Neural cell (in vitro differentiated cells): ENCODE results near the gene KCNA3. TPM values are rescaled to one million over a fixed set of nuclear protein-coding genes. Genes with fewer than 3 reads are reported as not detected.

ENCODE experiments used
- H2AFZ ChIP-seq: fragments of 200-600, 300-800 bp; sonication (generic), shearing (Covaris generic); 2 replicates; pipeline ENCODE4 v1.6.0; 2014; ENCODE audit warnings: low read depth, mild to moderate bottlenecking, antibody characterized with exemption, low read length, moderate library complexity
- H3F3A ChIP-seq: fragments of 200-600 bp; shearing (Covaris generic); 2 replicates; pipeline ENCODE4 v1.6.1; 2016; ENCODE audit warnings: mild to moderate bottlenecking, moderate library complexity, mixed read lengths, antibody characterized with exemption, low read length; ENCODE audit not compliant: insufficient read depth, poor library complexity, severe bottlenecking
- H3K27ac ChIP-seq: fragments of 200-600, 300-800 bp; sonication (generic), shearing (Covaris generic); 2 replicates; pipeline ENCODE4 v1.5.1; 2014; ENCODE audit warnings: mild to moderate bottlenecking, low read length, moderate library complexity
- H3K27me3 ChIP-seq: fragments of 300-800, 200-600 bp; sonication (generic), shearing (Covaris generic); 2 replicates; pipeline ENCODE4 v1.6.0; 2014; ENCODE audit warnings: mild to moderate bottlenecking, low read depth, low read length, moderate library complexity; ENCODE audit not compliant: insufficient read depth
- H3K36me3 ChIP-seq: fragments of 300-800, 200-600 bp; sonication (generic), shearing (Covaris generic); 2 replicates; pipeline ENCODE4 v1.5.1; 2014; ENCODE audit warnings: mild to moderate bottlenecking, antibody characterized with exemption, low read length, moderate library complexity; ENCODE audit not compliant: insufficient read depth
- H3K4me2 ChIP-seq: fragments of 300-800, 200-600 bp; sonication (generic), shearing (Covaris generic); 2 replicates; pipeline ENCODE4 v1.6.0; 2014; ENCODE audit warnings: mild to moderate bottlenecking, low read length
- H3K4me3 ChIP-seq: fragments of 300-800, 200-600 bp; sonication (generic), shearing (Covaris generic); 2 replicates; pipeline ENCODE4 v1.5.1; 2014; ENCODE audit warnings: mild to moderate bottlenecking, low read length, moderate library complexity
- H3K79me2 ChIP-seq: fragments of 200-600 bp; shearing (Covaris generic); replicated peaks from 2 replicates; pipeline ENCODE4 v1.6.0; 2014; ENCODE audit warnings: mild to moderate bottlenecking, low read length, moderate library complexity; ENCODE audit not compliant: insufficient read depth
- H3K9ac ChIP-seq: fragments of 300-800, 200-600 bp; sonication (generic), shearing (Covaris generic); 2 replicates; pipeline ENCODE4 v1.6.1; 2016; ENCODE audit warnings: mild to moderate bottlenecking, low read length, mixed read lengths
- H3K9me2 ChIP-seq: fragments of 200-600 bp; shearing (Covaris generic); 2 replicates; pipeline ENCODE4 v1.6.1; 2016; ENCODE audit warnings: mild to moderate bottlenecking, low read length, mixed read lengths; ENCODE audit not compliant: insufficient read depth
- H3K9me3 ChIP-seq: fragments of 200-600, 300-800 bp; sonication (generic), shearing (Covaris generic); 2 replicates; pipeline ENCODE4 v1.6.1; 2016; ENCODE audit warnings: mild to moderate bottlenecking, mixed run types, low read length, moderate library complexity, mixed read lengths
- H4K20me1 ChIP-seq: fragments of 200-600 bp; shearing (Covaris generic); 2 replicates; pipeline ENCODE4 v1.6.1; 2016; ENCODE audit warnings: mild to moderate bottlenecking, mixed run types; ENCODE audit not compliant: insufficient read depth
- EP300 ChIP-seq: fragments of 450-650 bp; conservative IDR thresholded peaks from 2 replicates; pipeline ENCODE4 v1.6.1; 2014; ENCODE audit warnings: antibody characterized with exemption, mild to moderate bottlenecking, moderate library complexity; ENCODE audit not compliant: poor library complexity, severe bottlenecking
- EZH2 ChIP-seq: fragments of 200-600, 300-800 bp; shearing (Covaris generic), sonication (generic); IDR thresholded peaks from 2 replicates; pipeline ENCODE4 v1.6.1; 2014; ENCODE audit warnings: antibody characterized with exemption, low read length, borderline replicate concordance, mild to moderate bottlenecking; ENCODE audit not compliant: insufficient read depth, poor library complexity, severe bottlenecking
- MXI1 ChIP-seq: fragments of 450-650 bp; conservative IDR thresholded peaks from 2 replicates; pipeline ENCODE4 v1.6.1; 2014; ENCODE audit warnings: antibody characterized with exemption, mild to moderate bottlenecking; ENCODE audit not compliant: poor library complexity, severe bottlenecking
- POLR2AphosphoS5 ChIP-seq: IDR thresholded peaks from 2 replicates; pipeline ENCODE4 v1.6.1; 2012
- RAD21 ChIP-seq: fragments of 450-650 bp; conservative IDR thresholded peaks from 2 replicates; pipeline ENCODE4 v1.6.1; 2014; ENCODE audit warnings: antibody characterized with exemption, mild to moderate bottlenecking, moderate library complexity
- SMC3 ChIP-seq: fragments of 450-650 bp; conservative IDR thresholded peaks from 2 replicates; pipeline ENCODE4 v1.6.1; 2014; ENCODE audit warnings: antibody characterized with exemption, mild to moderate bottlenecking, moderate library complexity; ENCODE audit not compliant: poor library complexity
- TAF1 ChIP-seq: IDR thresholded peaks from 2 replicates; pipeline ENCODE4 v1.6.1; 2012; ENCODE audit warnings: low read depth
- polyA plus RNA-seq: library from polyadenylated mRNA; depleted of rRNA; stranded (reverse); fragments of >200 nt; gene quantifications from 2 replicates; pipeline ENCODE4 v1.2.3, GENCODE V29; 2014
- TF ChIP-seq, protein P1 (sequence below): fragments of 450-650 bp; IDR thresholded peaks from 2 replicates; pipeline ENCODE4 v1.5.1; 2014; ENCODE audit warnings: antibody characterized with exemption, mild to moderate bottlenecking, moderate library complexity; ENCODE audit not compliant: poor library complexity, severe bottlenecking
- TF ChIP-seq, protein P2 (sequence below): IDR thresholded peaks from 2 replicates; pipeline ENCODE4 v1.6.1; 2012; ENCODE audit warnings: borderline replicate concordance

The KCNA3 gene
- polyA plus RNA-seq, 1 donor from 2014 or later, result 5.6 TPM

DNA sequence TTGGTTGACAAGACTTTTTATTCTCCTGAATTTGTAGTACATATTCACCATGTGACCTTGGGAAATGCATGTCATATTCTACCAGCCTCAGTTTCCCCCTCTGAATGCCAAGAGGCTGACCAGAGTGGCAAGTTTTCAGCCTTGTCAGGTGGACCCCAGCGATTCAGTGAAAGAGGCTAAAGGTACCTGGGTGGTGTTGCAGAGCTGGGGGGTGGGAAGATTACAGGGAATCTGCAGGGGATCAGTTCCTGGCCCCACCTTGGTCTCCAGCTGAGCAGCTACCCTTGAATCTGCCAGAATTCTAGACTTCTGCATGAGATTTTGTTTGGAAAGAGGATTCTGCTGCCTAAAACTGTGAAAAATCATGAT lies 40.7 kb downstream of the KCNA3 start:
- no peak for TF ChIP-seq RAD21
- no peak for TF ChIP-seq POLR2AphosphoS5
- no peak for TF ChIP-seq TAF1
- TF ChIP-seq MXI1, result no peak
- no peak for TF ChIP-seq SMC3
- TF ChIP-seq EP300, result no peak
- H3K9ac ChIP-seq, result no peak overlapping the region
- no peak overlapping the region for H3K27ac ChIP-seq

DNA sequence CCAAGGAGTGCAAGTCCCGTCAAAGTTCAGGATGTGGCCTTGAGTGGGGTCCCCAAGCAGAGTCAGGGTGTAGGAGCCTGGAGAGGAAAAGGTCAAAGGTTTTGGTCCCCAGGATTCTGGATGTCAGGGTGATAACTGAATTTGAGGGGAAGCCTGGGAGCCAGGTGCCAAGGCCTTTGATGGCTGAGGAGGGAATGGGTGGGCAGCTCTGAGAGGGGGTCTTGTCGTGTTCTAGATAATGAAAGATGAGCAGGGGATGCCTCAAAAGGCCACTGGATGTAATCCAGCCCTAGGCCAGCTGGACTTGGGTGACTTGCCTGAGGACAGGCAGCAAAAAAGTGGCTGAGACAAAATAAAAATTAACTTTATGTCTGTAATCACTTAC lies 41.1 kb downstream of the KCNA3 start:
- H3K27ac ChIP-seq, result no peak overlapping the region
- no peaks in the 10 kb centered on the region for H4K20me1 ChIP-seq
- no peaks in the 10 kb centered on the region for H3K9me3 ChIP-seq
- H3K9ac ChIP-seq, result no peak overlapping the region
- H3K4me2 ChIP-seq, result no peak overlapping the region
- no peaks in the 10 kb centered on the region for H3K36me3 ChIP-seq
- no peak overlapping the region for H2AFZ ChIP-seq
- H3K4me3 ChIP-seq, result no peak overlapping the region
- TF ChIP-seq TAF1, result no peak
- TF ChIP-seq, protein P1, sequence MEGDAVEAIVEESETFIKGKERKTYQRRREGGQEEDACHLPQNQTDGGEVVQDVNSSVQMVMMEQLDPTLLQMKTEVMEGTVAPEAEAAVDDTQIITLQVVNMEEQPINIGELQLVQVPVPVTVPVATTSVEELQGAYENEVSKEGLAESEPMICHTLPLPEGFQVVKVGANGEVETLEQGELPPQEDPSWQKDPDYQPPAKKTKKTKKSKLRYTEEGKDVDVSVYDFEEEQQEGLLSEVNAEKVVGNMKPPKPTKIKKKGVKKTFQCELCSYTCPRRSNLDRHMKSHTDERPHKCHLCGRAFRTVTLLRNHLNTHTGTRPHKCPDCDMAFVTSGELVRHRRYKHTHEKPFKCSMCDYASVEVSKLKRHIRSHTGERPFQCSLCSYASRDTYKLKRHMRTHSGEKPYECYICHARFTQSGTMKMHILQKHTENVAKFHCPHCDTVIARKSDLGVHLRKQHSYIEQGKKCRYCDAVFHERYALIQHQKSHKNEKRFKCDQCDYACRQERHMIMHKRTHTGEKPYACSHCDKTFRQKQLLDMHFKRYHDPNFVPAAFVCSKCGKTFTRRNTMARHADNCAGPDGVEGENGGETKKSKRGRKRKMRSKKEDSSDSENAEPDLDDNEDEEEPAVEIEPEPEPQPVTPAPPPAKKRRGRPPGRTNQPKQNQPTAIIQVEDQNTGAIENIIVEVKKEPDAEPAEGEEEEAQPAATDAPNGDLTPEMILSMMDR, result no peak
- TF ChIP-seq RAD21, result no peak
- no peak for TF ChIP-seq SMC3
- no peak for TF ChIP-seq POLR2AphosphoS5
- TF ChIP-seq, protein P2, sequence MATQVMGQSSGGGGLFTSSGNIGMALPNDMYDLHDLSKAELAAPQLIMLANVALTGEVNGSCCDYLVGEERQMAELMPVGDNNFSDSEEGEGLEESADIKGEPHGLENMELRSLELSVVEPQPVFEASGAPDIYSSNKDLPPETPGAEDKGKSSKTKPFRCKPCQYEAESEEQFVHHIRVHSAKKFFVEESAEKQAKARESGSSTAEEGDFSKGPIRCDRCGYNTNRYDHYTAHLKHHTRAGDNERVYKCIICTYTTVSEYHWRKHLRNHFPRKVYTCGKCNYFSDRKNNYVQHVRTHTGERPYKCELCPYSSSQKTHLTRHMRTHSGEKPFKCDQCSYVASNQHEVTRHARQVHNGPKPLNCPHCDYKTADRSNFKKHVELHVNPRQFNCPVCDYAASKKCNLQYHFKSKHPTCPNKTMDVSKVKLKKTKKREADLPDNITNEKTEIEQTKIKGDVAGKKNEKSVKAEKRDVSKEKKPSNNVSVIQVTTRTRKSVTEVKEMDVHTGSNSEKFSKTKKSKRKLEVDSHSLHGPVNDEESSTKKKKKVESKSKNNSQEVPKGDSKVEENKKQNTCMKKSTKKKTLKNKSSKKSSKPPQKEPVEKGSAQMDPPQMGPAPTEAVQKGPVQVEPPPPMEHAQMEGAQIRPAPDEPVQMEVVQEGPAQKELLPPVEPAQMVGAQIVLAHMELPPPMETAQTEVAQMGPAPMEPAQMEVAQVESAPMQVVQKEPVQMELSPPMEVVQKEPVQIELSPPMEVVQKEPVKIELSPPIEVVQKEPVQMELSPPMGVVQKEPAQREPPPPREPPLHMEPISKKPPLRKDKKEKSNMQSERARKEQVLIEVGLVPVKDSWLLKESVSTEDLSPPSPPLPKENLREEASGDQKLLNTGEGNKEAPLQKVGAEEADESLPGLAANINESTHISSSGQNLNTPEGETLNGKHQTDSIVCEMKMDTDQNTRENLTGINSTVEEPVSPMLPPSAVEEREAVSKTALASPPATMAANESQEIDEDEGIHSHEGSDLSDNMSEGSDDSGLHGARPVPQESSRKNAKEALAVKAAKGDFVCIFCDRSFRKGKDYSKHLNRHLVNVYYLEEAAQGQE, result no peak
- no peak for TF ChIP-seq EP300
- TF ChIP-seq EZH2, result no peak
- no peaks in the 10 kb centered on the region for H3K79me2 ChIP-seq
- H3F3A ChIP-seq, result no peaks in the 10 kb centered on the region
- no peaks in the 10 kb centered on the region for H3K9me2 ChIP-seq
- no peaks in the 10 kb centered on the region for H3K27me3 ChIP-seq

More for the DNA sequence above, 40.7 kb downstream of the KCNA3 start:
- Histone ChIP-seq H3F3A (no peaks in the 10 kb centered on the region), H3K4me2 (no peak overlapping the region), H3K9me2 (no peaks in the 10 kb centered on the region), H3K4me3 (no peak overlapping the region), H3K9me3 (no peaks in the 10 kb centered on the region), H3K27me3 (no peaks in the 10 kb centered on the region), H3K79me2 (no peaks in the 10 kb centered on the region), H3K36me3 (no peaks in the 10 kb centered on the region), H4K20me1 (no peaks in the 10 kb centered on the region), H2AFZ (no peak overlapping the region)
